IMR-90 (cell line): ENCODE results near the gene NF1. TPM values are rescaled to one million over a fixed set of nuclear protein-coding genes. Genes with fewer than 3 reads are reported as not detected.

Experiments used
- ATAC-seq: fragments of 200-7000 bp; cut with Tn5 transposase; 2 replicates; pipeline ENCODE4 v1.9.1; 2020; ENCODE audit warnings: low read depth, mild to moderate bottlenecking, moderate library complexity
- BruUV-seq: library from RNA; stranded (reverse); fragments of 400-500 nt; replicated peaks from 2 replicates; lab custom pipeline; 2021; lab: Mats Ljungman, UMichigan
- CTCF ChIA-PET: fragments of 300-600 bp; formaldehyde crosslinking; extraction: SDS; loops from one replicate; lab custom pipeline; 2021; ENCODE audit warnings: antibody characterized with exemption; lab: Yijun Ruan, JAX
- POLR2A ChIA-PET: fragments of 300-600 bp; sonication (Branson Sonifier 250); formaldehyde crosslinking; loops from one replicate; lab custom pipeline; 2022; ENCODE audit warnings: antibody characterized with exemption; ENCODE audit not compliant: unreplicated experiment; lab: Charles Lee
- DNase-seq: peaks from one replicate; pipeline ENCODE4 v3.0.0; 2013
- H2AFZ ChIP-seq: replicated peaks from 2 replicates; pipeline ENCODE3; 2013; ENCODE audit warnings: low read length, mild to moderate bottlenecking; ENCODE audit not compliant: poor library complexity
- H2AK5ac ChIP-seq: 2 replicates; pipeline ENCODE4 v1.6.1; 2013; ENCODE audit warnings: low read depth, low read length, inconsistent platforms
- H2AK9ac ChIP-seq: replicated peaks from 2 replicates; pipeline ENCODE3; 2013; ENCODE audit warnings: mild to moderate bottlenecking, low read depth, low read length, moderate library complexity; ENCODE audit not compliant: poor library complexity
- H2BK120ac ChIP-seq: 2 replicates; pipeline ENCODE4 v1.6.1; 2013; ENCODE audit warnings: low read depth, low read length, inconsistent platforms
- H2BK15ac ChIP-seq: 3 replicates; pipeline ENCODE4 v1.6.1; 2013; ENCODE audit warnings: low read depth, low read length, inconsistent platforms
- H2BK20ac ChIP-seq: 2 replicates; pipeline ENCODE4 v1.6.1; 2013; ENCODE audit warnings: low read depth, mild to moderate bottlenecking, inconsistent platforms, low read length, moderate library complexity
- H2BK5ac ChIP-seq: 2 replicates; pipeline ENCODE4 v1.6.1; 2013; ENCODE audit warnings: mild to moderate bottlenecking, low read depth, low read length, inconsistent platforms; ENCODE audit not compliant: poor library complexity, severe bottlenecking
- H3K14ac ChIP-seq: replicated peaks from 2 replicates; pipeline ENCODE4 v1.6.1; 2013; ENCODE audit warnings: low read depth, low read length, inconsistent platforms
- H3K18ac ChIP-seq: 2 replicates; pipeline ENCODE4 v1.6.1; 2013; ENCODE audit warnings: low read depth, low read length, control low read depth
- H3K23ac ChIP-seq: 2 replicates; pipeline ENCODE4 v1.6.1; 2013; ENCODE audit warnings: low read depth, low read length, inconsistent platforms
- H3K27ac ChIP-seq: 2 replicates; pipeline ENCODE4 v1.5.1; 2013; ENCODE audit warnings: mild to moderate bottlenecking, control low read depth, low read length; ENCODE audit not compliant: insufficient read depth
- H3K27me3 ChIP-seq: 2 replicates; pipeline ENCODE4 v1.6.1; 2013; ENCODE audit warnings: low read length; ENCODE audit not compliant: control insufficient read depth, insufficient read depth
- H3K36me3 ChIP-seq: 2 replicates; pipeline ENCODE4 v1.6.1; 2013; ENCODE audit warnings: low read length, mixed read lengths; ENCODE audit not compliant: control insufficient read depth, insufficient read depth
- H3K4ac ChIP-seq: 2 replicates; pipeline ENCODE4 v1.6.1; 2013; ENCODE audit warnings: low read depth, low read length, inconsistent platforms
- H3K4me1 ChIP-seq: 2 replicates; pipeline ENCODE4 v1.6.1; 2013; ENCODE audit warnings: low read length, mixed read lengths; ENCODE audit not compliant: control insufficient read depth, insufficient read depth
- H3K4me2 ChIP-seq: 2 replicates; pipeline ENCODE4 v1.6.1; 2013; ENCODE audit warnings: low read depth, mild to moderate bottlenecking, control low read depth, low read length, moderate library complexity
- H3K4me3 ChIP-seq: 2 replicates; pipeline ENCODE4 v1.5.1; 2013; ENCODE audit warnings: low read depth, mild to moderate bottlenecking, control low read depth, low read length, moderate library complexity; ENCODE audit not compliant: insufficient read depth
- H3K56ac ChIP-seq: 2 replicates; pipeline ENCODE4 v1.6.1; 2013; ENCODE audit warnings: low read length, inconsistent platforms; ENCODE audit not compliant: insufficient read depth; ENCODE audit errors: extremely low read depth
- H3K79me1 ChIP-seq, 2 experiments: 2 replicates each; pipeline ENCODE4 v1.6.1; 2013; ENCODE audit warnings: low read length in 2 of 2, inconsistent platforms in 1 of 2, low read depth in 1 of 2
- H3K9ac ChIP-seq: 2 replicates; pipeline ENCODE4 v1.6.1; 2013; ENCODE audit warnings: low read depth, low read length, control low read depth
- H3K9me1 ChIP-seq: 2 replicates; pipeline ENCODE4 v1.6.1; 2013; ENCODE audit warnings: low read length, inconsistent platforms; ENCODE audit not compliant: insufficient read depth
- H3K9me3 ChIP-seq: 2 replicates; pipeline ENCODE4 v1.6.1; 2013; ENCODE audit warnings: low read length; ENCODE audit not compliant: control insufficient read depth, insufficient read depth
- H4K20me1 ChIP-seq: 2 replicates; pipeline ENCODE4 v1.6.1; 2013; ENCODE audit warnings: low read length, inconsistent platforms; ENCODE audit not compliant: insufficient read depth
- H4K5ac ChIP-seq: 2 replicates; pipeline ENCODE4 v1.6.1; 2013; ENCODE audit warnings: mild to moderate bottlenecking, low read depth, low read length, control low read depth
- H4K8ac ChIP-seq, 2 experiments: 2 replicates each; pipeline ENCODE4 v1.6.1; 2013; ENCODE audit warnings: low read depth in 2 of 2, low read length in 2 of 2, control low read depth in 1 of 2, inconsistent platforms in 1 of 2
- H4K91ac ChIP-seq: 2 replicates; pipeline ENCODE4 v1.6.1; 2013; ENCODE audit warnings: low read depth, low read length, inconsistent platforms; ENCODE audit not compliant: insufficient read depth
- BHLHE40 ChIP-seq: fragments of 150-350 bp; IDR thresholded peaks from 2 replicates; pipeline ENCODE4 v1.6.1; 2016; ENCODE audit warnings: mild to moderate bottlenecking, low read depth, low read length
- CEBPB ChIP-seq: IDR thresholded peaks from 2 replicates; pipeline ENCODE4 v1.6.1; 2012; ENCODE audit warnings: low read depth, low read length, improper control_type of control experiment
- CHD1 ChIP-seq: IDR thresholded peaks from 2 replicates; pipeline ENCODE4 v1.6.1; 2012; ENCODE audit warnings: low read depth, low read length, improper control_type of control experiment
- ELK1 ChIP-seq: fragments of 150-350 bp; IDR thresholded peaks from 2 replicates; pipeline ENCODE4 v1.6.1; 2016; ENCODE audit warnings: low read depth, mild to moderate bottlenecking, low read length, moderate library complexity, borderline replicate concordance
- FOS ChIP-seq: fragments of 150-350 bp; IDR thresholded peaks from 2 replicates; pipeline ENCODE4 v1.6.1; 2016; ENCODE audit warnings: low read depth, low read length
- MAFK ChIP-seq: IDR thresholded peaks from 2 replicates; pipeline ENCODE4 v1.6.1; 2012; ENCODE audit warnings: low read depth, low read length, improper control_type of control experiment
- MAZ ChIP-seq: IDR thresholded peaks from 2 replicates; pipeline ENCODE4 v1.6.1; 2012; ENCODE audit warnings: low read depth, mild to moderate bottlenecking, low read length, improper control_type of control experiment, moderate library complexity, borderline replicate concordance
- MXI1 ChIP-seq: IDR thresholded peaks from 2 replicates; pipeline ENCODE4 v1.6.1; 2012; ENCODE audit warnings: low read depth, mild to moderate bottlenecking, low read length, moderate library complexity, borderline replicate concordance
- NFE2L2 ChIP-seq: fragments of 150-350 bp; IDR thresholded peaks from 2 replicates; pipeline ENCODE4 v1.6.1; 2016; ENCODE audit warnings: low read depth, mild to moderate bottlenecking, low read length
- POLR2A ChIP-seq: IDR thresholded peaks from 2 replicates; pipeline ENCODE4 v1.6.1; 2012; ENCODE audit warnings: mild to moderate bottlenecking, low read depth, low read length
- RAD21 ChIP-seq: IDR thresholded peaks from 2 replicates; pipeline ENCODE4 v1.6.1; 2012; ENCODE audit warnings: low read length, improper control_type of control experiment
- RCOR1 ChIP-seq: IDR thresholded peaks from 2 replicates; pipeline ENCODE4 v1.6.1; 2012; ENCODE audit warnings: mild to moderate bottlenecking, low read length, improper control_type of control experiment; ENCODE audit not compliant: insufficient replicate concordance
- RFX5 ChIP-seq: IDR thresholded peaks from 2 replicates; pipeline ENCODE4 v1.8.0; 2012; ENCODE audit warnings: low read depth, mild to moderate bottlenecking, low read length, moderate library complexity
- SMC3 ChIP-seq: fragments of 150-350 bp; IDR thresholded peaks from 2 replicates; pipeline ENCODE4 v1.6.1; 2016; ENCODE audit warnings: low read depth, mild to moderate bottlenecking, antibody characterized with exemption, low read length, moderate library complexity
- WGBS, 2 experiments: methylation state at CpG; one replicate each; pipeline versions ENCODE4 v1.1.5 to v1.1.7; 2013; ENCODE audit warnings: missing lambda C conversion rate in 2 of 2; ENCODE audit not compliant: insufficient read length in 1 of 2; ENCODE audit errors: extremely low coverage in 2 of 2; 5-methylcytosine and 5-hydroxymethylcytosine counted together
- dilution Hi-C: fragments of 300-500 bp; cut with HindIII; formaldehyde crosslinking; loops from one replicate; pipeline ENCODE4 v1.14.3; 2018; ENCODE audit warnings: low sequenced_read_pairs; ENCODE audit not compliant: unreplicated experiment
- in situ Hi-C: fragments of 300-500 bp; cut with MboI; formaldehyde crosslinking; loops from 3 replicates; pipeline ENCODE4 v1.14.3; 2019; ENCODE audit warnings: low sequenced_read_pairs, inconsistent platforms, mixed read lengths
- intact Hi-C: fragments of 100-400 bp; cut with micrococcal nuclease; formaldehyde crosslinking; loops from 2 replicates; pipeline ENCODE4 v1.10.0; 2022
- polyA plus RNA-seq, 3 experiments: library from polyadenylated mRNA; depleted of rRNA; stranded (reverse); fragments of >200 nt; gene quantifications; 2 replicates each; pipeline ENCODE4 v1.2.3, GENCODE V29; 2012; ENCODE audit warnings: low replicate concordance in 1 of 3
- total RNA-seq: library from RNA; depleted of rRNA; stranded (reverse); fragments of >200 nt; gene quantifications from 2 replicates; pipeline ENCODE4 v1.2.3, GENCODE V29; 2012
- TF ChIP-seq, protein P1 (sequence below): fragments of 150-350 bp; IDR thresholded peaks from 2 replicates; pipeline ENCODE4 v1.6.1; 2017; ENCODE audit warnings: mild to moderate bottlenecking, antibody characterized with exemption, low read length, low read depth
- TF ChIP-seq, protein P2 (sequence below): conservative IDR thresholded peaks from 2 replicates; pipeline ENCODE4 v1.5.1; 2012; ENCODE audit warnings: mild to moderate bottlenecking, low read depth, low read length, improper control_type of control experiment

NF1 gene
- total and polyA plus RNA-seq, 2 of the 4 experiments (the other 2 are of a cell fraction), result 17.9 to 48.6 TPM

DNA sequence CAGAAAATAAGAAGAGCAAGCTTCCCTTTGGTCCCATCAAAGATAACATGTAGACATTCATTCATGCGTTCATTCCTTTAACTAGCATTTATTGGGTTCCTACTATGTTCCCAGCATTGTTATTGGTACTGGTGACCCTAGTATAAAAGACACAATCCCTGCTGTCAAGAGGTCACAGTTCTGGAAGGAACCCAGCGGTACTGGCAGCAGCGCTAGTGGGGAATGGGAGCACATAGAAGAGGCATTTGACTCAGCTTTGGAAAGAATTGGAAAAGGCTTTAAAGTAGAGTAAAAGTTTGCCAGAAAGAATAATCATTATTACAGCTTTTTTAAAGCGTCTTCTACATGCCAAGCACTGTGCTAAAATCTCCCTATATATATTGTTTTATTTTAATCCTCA is 41.7 kb upstream of the NF1 start:
- no peak overlapping the region for H3K4me3 ChIP-seq

More for the DNA sequence above, 41.7 kb upstream of the NF1 start:
- H3K27me3 ChIP-seq, result peaks cover 7% of the 10 kb centered on the region
- H4K20me1 ChIP-seq, result 0 out of 2 replicates have a peak, but pooled peaks cover 5% of the 10 kb centered on the region
- no peak overlapping the region for H3K18ac ChIP-seq
- H3K4ac ChIP-seq, result peak overlapping the region; percentile 44; the same call in 1 of the 2 replicates
- H3K79me1 ChIP-seq, result peaks cover 0 to 5% of the 10 kb centered on the region in 2 experiments; a peak in 1 of 4 replicates
- CTCF ChIA-PET, result interaction anchor here (0.8 kb wide), 1 partner anchor 44 kb away, joined by 3 read pairs; no protein-coding TSS in a partner anchor
- no peak overlapping the region for H2AFZ ChIP-seq
- peaks cover 7% of the 10 kb centered on the region for H3K4me1 ChIP-seq
- peak overlapping the region; percentile 39; the same call in 1 of the 3 replicates for H2BK15ac ChIP-seq
- intact Hi-C loops (no loop called here), in situ Hi-C loops (no loop called here), dilution Hi-C loops (no loop called here)
- no peak overlapping the region for H3K27ac ChIP-seq
- no peaks in the 10 kb centered on the region for H3K36me3 ChIP-seq
- TF ChIP-seq POLR2A, result no peak
- TF ChIP-seq, protein P1, sequence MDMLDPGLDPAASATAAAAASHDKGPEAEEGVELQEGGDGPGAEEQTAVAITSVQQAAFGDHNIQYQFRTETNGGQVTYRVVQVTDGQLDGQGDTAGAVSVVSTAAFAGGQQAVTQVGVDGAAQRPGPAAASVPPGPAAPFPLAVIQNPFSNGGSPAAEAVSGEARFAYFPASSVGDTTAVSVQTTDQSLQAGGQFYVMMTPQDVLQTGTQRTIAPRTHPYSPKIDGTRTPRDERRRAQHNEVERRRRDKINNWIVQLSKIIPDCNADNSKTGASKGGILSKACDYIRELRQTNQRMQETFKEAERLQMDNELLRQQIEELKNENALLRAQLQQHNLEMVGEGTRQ, result no peak
- no peak for TF ChIP-seq RAD21
- TF ChIP-seq MAFK, result no peak
- TF ChIP-seq NFE2L2, result no peak
- no peak for TF ChIP-seq RCOR1
- no peak for TF ChIP-seq BHLHE40
- TF ChIP-seq MAZ, result no peak
- TF ChIP-seq RFX5, result no peak
- TF ChIP-seq, protein P2, sequence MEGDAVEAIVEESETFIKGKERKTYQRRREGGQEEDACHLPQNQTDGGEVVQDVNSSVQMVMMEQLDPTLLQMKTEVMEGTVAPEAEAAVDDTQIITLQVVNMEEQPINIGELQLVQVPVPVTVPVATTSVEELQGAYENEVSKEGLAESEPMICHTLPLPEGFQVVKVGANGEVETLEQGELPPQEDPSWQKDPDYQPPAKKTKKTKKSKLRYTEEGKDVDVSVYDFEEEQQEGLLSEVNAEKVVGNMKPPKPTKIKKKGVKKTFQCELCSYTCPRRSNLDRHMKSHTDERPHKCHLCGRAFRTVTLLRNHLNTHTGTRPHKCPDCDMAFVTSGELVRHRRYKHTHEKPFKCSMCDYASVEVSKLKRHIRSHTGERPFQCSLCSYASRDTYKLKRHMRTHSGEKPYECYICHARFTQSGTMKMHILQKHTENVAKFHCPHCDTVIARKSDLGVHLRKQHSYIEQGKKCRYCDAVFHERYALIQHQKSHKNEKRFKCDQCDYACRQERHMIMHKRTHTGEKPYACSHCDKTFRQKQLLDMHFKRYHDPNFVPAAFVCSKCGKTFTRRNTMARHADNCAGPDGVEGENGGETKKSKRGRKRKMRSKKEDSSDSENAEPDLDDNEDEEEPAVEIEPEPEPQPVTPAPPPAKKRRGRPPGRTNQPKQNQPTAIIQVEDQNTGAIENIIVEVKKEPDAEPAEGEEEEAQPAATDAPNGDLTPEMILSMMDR, result no peak
- no peak for TF ChIP-seq CEBPB
- no peak for TF ChIP-seq CHD1
- no peak for TF ChIP-seq SMC3
- no peak for TF ChIP-seq ELK1
- TF ChIP-seq FOS, result no peak
- TF ChIP-seq MXI1, result no peak
- no peak overlapping the region; the same call in 1 of the 2 replicates for H4K91ac ChIP-seq
- peak overlapping the region; percentile 52; the same call in 1 of the 2 replicates for H2BK20ac ChIP-seq
- no peak overlapping the region for H3K9ac ChIP-seq
- peak overlapping the region; percentile 44 for H3K14ac ChIP-seq
- no peak overlapping the region for H3K56ac ChIP-seq
- H2AK5ac ChIP-seq, result peak overlapping the region; percentile 70; the same call in 1 of the 2 replicates
- H3K9me1 ChIP-seq, result peaks cover 12% of the 10 kb centered on the region
- H3K23ac ChIP-seq, result no peak overlapping the region
- no peak overlapping the region for H3K4me2 ChIP-seq
- H2BK120ac ChIP-seq, result peak overlapping the region; percentile 28
- no peak overlapping the region for H2AK9ac ChIP-seq
- peak overlapping the region in 1 of 2 experiments; percentile 10; a peak in 1 of 4 replicates for H4K8ac ChIP-seq
- no peak overlapping the region for H4K5ac ChIP-seq
- DNase-seq (no peak), ATAC-seq (no peak)
- peaks cover 3% of the 10 kb centered on the region; the same call in 1 of the 2 replicates for H3K9me3 ChIP-seq
- H2BK5ac ChIP-seq, result no peak overlapping the region
- BruUV-seq, result no TSS peak
- WGBS, 2 experiments, result no CpG with 5 or more reads among the region's 4 CpGs
- POLR2A ChIA-PET, result no interaction called here
